Measurements from ENCODE around the gene SEMA7A. TPM values are rescaled to one million over a fixed set of nuclear protein-coding genes. Genes with fewer than 3 reads are reported as not detected.

Gene SEMA7A
- total RNA-seq, 3 donors from 2014 or later: 187 to 215 (median 195) TPM

DNA sequence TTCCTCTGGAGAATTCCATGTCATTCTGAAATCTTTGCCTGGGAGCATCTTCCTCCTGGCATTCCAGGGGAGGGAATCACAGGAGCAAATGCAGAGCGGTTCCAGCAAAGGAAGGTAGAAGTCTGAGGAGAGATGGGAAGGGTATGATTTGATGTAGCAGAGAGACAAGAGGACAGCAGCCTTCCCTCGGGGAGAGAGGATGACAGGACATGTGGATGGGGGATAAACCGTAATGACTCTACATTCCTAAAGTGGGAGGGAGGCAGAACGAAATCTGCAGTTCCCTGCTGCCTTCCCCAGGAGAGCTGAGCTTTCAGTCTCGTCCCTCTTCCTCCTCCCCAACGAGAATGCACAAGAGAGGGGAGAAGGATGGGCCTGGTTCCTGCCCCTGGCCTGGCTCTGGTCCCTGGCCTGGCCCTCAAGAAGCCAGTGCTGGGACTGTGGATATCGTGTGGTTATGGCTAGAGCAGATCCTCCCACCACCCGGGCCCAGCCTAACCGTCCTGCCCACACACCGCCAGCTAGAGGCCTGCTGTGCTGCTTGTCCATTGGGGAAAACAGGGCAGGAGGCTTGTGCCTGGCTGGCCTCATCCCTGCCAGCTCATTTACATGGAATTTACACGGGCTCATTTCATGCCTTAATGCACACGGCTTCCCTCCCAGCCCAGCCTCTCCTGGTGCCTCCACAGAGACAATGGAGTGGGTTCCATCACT, 26.6 kb downstream of the SEMA7A start:
- Mint-ChIP-seq H3K4me1 (ENCODE audit: low read depth) (peaks cover 41% of the 10 kb centered on the region), H3K9me3 (no peaks in the 10 kb centered on the region), H3K36me3 (ENCODE audit: insufficient read depth) (peaks cover 23% of the 10 kb centered on the region), H3K4me3 (no peak overlapping the region), H3K27me3 (ENCODE audit: low read depth) (no peaks in the 10 kb centered on the region)
- ATAC-seq (no peak), DNase-seq (no peak)

DNA sequence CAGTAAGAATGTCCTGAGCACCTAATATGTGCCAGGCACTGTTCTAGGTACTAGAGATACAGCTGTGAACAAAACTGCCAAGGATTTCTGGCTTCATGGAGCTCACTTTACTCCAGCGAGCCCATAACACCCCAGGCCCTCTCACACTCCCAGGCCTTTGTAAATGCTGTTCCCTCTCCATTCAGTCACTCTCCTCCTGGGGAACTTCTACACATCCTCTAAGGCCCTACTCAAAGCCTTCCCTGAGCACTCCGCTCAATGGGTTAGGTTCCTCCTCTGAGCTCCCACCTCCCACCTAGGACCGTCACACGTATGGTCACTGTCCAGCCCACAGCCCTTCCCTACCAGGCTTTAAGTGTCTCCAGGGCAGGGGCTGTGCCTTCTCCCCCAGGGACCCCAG, 27.2 kb downstream of the SEMA7A start:
- no peak overlapping the region for H3K4me3 Mint-ChIP-seq
- H3K9me3 Mint-ChIP-seq: no peaks in the 10 kb centered on the region
- DNase-seq (no peak), ATAC-seq (no peak)
- no peaks in the 10 kb centered on the region for H3K27me3 Mint-ChIP-seq (ENCODE audit: low read depth)
- H3K4me1 Mint-ChIP-seq (ENCODE audit: low read depth): peaks cover 48% of the 10 kb centered on the region
- H3K36me3 Mint-ChIP-seq (ENCODE audit: insufficient read depth): peaks cover 18% of the 10 kb centered on the region

DNA sequence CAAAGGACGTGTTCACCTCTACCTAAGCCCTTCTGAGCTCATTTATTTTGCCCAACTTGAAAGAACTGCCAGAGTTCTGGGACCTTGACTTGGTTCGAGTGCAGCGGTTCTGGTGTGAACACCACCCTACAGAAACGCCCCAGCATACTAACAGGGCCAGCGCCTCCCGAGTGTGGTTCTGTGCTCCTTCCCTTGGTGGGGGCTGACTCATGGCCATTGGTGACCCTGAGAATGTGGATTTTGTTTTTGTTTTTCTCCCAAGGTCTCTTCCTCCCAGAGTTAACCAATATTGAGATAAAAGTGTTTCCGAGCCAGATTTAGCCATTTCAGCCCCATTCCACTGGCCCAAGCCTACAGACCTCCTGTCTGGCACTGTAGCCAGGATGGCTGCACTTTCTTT, 27.9 kb downstream of the SEMA7A start:
- no peak for ATAC-seq
- Mint-ChIP-seq H3K4me1 (ENCODE audit: low read depth) (peaks cover 55% of the 10 kb centered on the region), H3K9me3 (no peaks in the 10 kb centered on the region), H3K27me3 (ENCODE audit: low read depth) (no peaks in the 10 kb centered on the region), H3K36me3 (ENCODE audit: insufficient read depth) (peaks cover 11% of the 10 kb centered on the region), H3K4me3 (no peak overlapping the region)
- no peak for DNase-seq

DNA sequence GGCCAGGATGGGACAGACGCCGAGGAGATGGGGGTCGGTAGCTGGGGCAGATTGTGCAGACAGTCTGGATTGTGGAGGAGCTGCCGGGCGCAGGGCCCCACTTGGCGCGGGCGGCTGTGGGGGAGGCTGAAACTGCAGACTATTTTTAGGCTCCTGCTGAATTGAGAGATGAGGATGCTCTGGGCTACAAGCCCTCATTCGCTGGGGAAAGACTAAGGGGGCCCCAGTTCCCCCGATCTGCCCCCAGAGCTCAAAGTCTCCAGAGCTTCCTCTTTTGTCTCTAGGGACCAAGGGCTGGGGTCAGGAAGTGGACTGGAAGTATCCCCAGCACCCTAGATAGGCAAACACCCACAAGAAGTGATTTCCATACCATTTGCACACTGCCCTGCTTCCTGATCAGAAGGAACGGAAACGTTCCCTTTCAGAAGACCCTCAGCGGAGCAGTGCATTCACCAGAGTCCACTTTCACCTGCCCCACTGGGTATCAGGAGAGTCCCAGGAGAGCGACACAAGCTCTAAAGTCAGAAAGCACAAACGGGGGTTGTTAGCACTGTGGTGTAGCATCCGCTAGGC, 29.7 kb downstream of the SEMA7A start:
- H3K9me3 Mint-ChIP-seq: no peaks in the 10 kb centered on the region
- no peaks in the 10 kb centered on the region for H3K27me3 Mint-ChIP-seq (ENCODE audit: low read depth)
- DNase-seq: no peak
- H3K4me1 Mint-ChIP-seq (ENCODE audit: low read depth): peaks cover 71% of the 10 kb centered on the region
- no peak for ATAC-seq
- peaks cover 10% of the 10 kb centered on the region for H3K36me3 Mint-ChIP-seq (ENCODE audit: insufficient read depth)
- H3K4me3 Mint-ChIP-seq: peak overlapping the region; percentile 53

DNA sequence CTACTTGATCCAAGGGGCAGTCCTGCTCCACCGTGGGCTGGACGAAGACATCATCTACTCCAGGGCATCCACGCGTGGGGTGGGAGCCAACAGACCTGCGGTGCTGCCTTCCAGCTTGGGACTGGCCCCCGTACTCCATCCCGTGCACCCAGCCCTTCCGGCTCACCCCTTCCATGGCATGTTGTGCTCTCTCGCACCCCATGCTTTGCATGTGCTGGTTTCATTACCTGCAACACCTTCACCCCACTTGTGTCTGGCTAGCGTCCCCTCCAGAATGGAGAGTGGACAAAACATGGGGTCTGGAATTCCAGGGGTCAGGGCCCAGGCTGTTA, 30.2 kb downstream of the SEMA7A start:
- Mint-ChIP-seq H3K36me3 (ENCODE audit: insufficient read depth) (peaks cover 8% of the 10 kb centered on the region), H3K4me3 (peak overlapping the region; percentile 53), H3K9me3 (no peaks in the 10 kb centered on the region), H3K4me1 (ENCODE audit: low read depth) (peaks cover 77% of the 10 kb centered on the region), H3K27me3 (ENCODE audit: low read depth) (no peaks in the 10 kb centered on the region)
- DNase-seq (no peak), ATAC-seq (no peak)

DNA sequence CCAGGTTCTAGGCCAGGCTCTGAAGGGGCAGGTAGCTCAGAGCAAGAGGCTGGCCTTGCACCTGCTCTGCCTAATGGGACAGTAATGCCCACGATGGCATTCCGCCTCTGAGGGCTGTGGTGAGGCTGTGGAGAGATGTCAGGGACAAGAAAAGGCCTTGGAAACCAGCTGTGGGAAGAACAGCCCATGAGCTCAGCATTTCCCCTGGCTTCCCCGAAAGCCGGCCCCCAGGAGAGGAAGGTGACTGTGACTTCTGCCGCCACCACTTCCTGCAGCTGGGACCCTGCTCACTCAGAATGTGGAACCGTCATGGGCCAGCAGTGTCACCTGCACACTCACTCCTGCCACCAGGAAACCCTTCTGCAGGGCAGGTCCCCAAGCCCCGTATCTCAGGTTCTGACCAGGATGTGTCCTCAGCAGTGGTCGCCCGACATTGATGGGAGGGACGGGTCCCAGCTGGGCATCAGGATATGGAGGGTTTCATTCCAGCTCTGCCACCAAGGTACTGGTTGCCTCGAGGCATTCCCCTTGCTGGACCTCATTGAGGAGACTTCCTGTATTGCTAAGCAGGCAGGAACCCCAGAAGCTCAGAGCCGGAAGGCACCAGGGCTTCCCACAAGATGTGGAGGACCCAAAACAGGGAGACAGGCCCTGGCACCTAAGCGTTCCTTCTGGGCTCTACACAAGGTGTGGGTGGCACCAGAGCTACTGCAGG, 30.7 kb downstream of the SEMA7A start:
- Mint-ChIP-seq H3K9me3 (no peaks in the 10 kb centered on the region), H3K4me1 (ENCODE audit: low read depth) (peaks cover 82% of the 10 kb centered on the region), H3K36me3 (ENCODE audit: insufficient read depth) (peaks cover 6% of the 10 kb centered on the region), H3K27me3 (ENCODE audit: low read depth) (no peaks in the 10 kb centered on the region), H3K4me3 (peak overlapping the region; percentile 53)
- peak; percentile 68 for DNase-seq
- peak; percentile 79 to 82 for ATAC-seq

DNA sequence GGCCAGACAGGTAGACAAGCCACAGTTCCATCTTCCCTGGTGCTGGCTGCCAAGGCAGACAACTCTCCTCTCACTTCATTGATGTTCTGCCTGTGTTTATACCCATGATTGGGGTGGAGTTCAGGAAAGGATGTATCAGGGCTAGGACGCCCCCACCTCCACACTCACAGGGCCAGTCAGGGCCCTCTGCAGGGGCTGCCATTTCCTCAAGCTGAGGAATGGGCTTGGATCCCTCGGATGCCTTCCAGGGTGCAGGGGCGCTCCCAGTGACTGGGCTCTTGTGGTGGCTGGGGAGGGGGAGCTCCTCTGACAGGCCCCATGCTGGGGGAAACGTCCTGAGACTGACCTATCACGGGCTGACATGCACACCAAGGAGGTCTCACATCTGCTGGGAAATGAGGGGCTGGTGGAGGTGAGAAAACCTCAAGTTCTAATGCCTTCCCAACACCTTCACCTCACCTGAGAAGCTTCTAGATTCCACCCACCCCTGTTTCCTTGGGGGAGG, 31.4 kb downstream of the SEMA7A start:
- no peaks in the 10 kb centered on the region for H3K27me3 Mint-ChIP-seq (ENCODE audit: low read depth)
- no peak for DNase-seq
- no peak overlapping the region for H3K4me3 Mint-ChIP-seq
- peaks cover 6% of the 10 kb centered on the region for H3K36me3 Mint-ChIP-seq (ENCODE audit: insufficient read depth)
- no peaks in the 10 kb centered on the region for H3K9me3 Mint-ChIP-seq
- peak in 1 of 2 donors; percentile 12 for ATAC-seq
- peaks cover 86% of the 10 kb centered on the region for H3K4me1 Mint-ChIP-seq (ENCODE audit: low read depth)

DNA sequence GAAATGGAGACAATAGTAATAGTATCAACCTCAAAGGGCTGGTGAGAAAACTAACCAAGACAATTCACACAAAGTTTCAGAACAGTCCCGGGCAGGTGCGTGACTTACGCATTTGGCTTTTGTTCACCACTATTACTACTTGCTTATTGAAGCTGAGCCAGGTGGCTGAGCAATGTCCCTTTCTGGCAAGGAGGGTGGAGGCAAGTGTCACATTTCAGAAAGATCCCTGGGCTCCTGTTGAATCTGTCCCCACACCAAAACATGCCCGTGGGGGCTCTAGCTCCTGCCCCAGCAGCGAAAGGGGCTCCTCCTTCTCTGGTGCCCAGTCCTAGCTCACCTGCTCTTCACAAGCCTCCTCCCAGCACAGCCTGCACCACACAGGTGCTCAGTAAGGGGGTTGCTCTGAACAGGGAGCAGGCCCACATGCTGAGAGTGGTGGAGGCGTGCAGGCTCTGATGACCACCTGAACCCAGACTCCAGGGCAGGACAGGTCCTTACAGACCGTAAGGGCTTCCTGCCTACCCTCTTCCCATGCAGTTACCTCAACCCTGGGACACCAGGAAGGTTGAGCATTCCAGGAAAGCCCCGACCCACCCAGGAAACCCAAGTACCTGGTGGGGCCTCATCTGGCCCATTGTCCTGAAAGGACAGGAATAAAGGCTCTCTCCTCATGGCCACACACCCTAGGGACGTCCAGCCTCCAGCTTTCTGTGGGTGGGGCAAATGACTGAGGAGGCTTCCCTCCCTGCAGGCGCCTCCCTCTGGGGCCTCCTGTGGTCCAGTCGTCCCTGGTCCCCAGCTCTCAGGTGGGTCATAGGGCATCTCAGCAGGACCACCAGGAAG, 32.6 kb downstream of the SEMA7A start:
- H3K27me3 Mint-ChIP-seq (ENCODE audit: low read depth): no peaks in the 10 kb centered on the region
- peaks cover 4% of the 10 kb centered on the region for H3K36me3 Mint-ChIP-seq (ENCODE audit: insufficient read depth)
- H3K4me3 Mint-ChIP-seq: no peak overlapping the region
- H3K9me3 Mint-ChIP-seq: no peaks in the 10 kb centered on the region
- peak; percentile 18 to 21 for ATAC-seq
- peak; percentile 27 for DNase-seq
- peaks cover 92% of the 10 kb centered on the region for H3K4me1 Mint-ChIP-seq (ENCODE audit: low read depth)

DNA sequence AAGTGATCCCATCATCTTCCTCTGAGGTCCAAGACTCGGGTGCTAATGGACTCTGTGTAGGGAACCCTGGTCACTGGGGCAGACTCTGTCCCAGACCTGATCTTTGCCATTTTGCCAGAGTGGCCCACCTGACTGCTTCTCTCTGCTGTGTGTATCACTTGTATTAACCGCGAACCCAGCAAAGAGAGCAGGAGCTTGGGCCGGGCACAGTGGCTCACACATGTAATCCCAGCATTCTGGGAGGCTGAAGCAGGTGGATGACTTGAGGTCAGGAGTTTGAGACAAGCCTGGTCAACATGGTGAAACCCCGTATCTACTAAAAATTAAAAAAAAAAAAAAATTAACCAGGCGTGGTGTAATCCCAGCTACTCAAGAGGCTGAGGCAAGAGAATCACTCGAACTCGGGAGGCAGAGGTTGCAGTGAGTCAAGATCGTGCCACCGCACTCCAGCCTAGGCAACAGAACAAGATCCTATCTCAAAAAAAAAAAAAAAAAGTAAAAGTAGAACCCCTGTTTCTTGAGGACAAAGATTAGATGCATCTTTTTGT, 33.4 kb downstream of the SEMA7A start:
- H3K27me3 Mint-ChIP-seq (ENCODE audit: low read depth): no peaks in the 10 kb centered on the region
- peak; percentile 1 for ATAC-seq
- DNase-seq: no peak
- H3K4me1 Mint-ChIP-seq (ENCODE audit: low read depth): peaks cover 91% of the 10 kb centered on the region
- peak overlapping the region; percentile 40 for H3K4me3 Mint-ChIP-seq
- H3K9me3 Mint-ChIP-seq: no peaks in the 10 kb centered on the region
- peaks cover 4% of the 10 kb centered on the region for H3K36me3 Mint-ChIP-seq (ENCODE audit: insufficient read depth)

DNA sequence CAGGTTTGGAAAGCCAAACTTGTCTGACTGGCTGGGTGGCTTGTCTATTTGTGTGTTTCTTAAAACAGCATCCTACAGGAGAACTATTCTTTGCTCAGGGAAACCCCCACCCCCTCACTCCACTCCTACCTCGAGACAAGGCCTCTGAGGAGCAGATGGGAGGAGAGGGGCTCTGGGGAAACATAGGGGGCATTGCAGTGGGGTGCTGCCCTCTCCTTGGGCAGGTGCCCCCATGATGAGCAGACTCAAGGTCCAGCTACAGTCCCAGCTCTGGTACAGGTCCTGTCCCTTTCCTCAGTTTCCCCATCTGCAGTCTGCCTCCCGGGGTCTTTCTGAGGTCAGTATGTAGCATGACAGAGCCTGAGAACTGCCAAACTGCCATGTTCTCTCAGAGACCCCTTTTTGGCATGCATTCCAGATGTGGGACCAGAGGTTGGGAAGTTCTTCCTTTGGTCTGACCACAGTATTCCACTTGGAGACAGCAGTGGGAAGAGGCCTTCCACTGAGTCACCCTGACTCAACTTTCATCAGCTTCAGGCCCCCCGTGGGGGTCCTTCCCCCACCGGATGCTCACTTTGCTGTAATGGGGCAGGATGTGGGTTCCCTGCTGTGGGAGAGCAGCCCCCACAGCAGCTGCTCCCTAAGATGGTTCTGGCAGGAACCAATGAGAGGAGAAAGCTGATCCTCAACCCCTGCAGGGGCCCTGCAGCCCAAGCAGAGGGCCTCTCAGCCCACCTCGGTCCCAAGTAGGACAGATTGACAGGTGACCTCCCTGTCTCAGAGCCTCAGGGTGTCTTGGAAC, 34.0 kb downstream of the SEMA7A start:
- H3K4me1 Mint-ChIP-seq (ENCODE audit: low read depth): peaks cover 94% of the 10 kb centered on the region
- H3K36me3 Mint-ChIP-seq (ENCODE audit: insufficient read depth): peaks cover 4% of the 10 kb centered on the region
- H3K9me3 Mint-ChIP-seq: no peaks in the 10 kb centered on the region
- H3K27me3 Mint-ChIP-seq (ENCODE audit: low read depth): no peaks in the 10 kb centered on the region
- H3K4me3 Mint-ChIP-seq: peak overlapping the region; percentile 40
- ATAC-seq: peak; percentile 3 to 4
- DNase-seq: peak; percentile 41

DNA sequence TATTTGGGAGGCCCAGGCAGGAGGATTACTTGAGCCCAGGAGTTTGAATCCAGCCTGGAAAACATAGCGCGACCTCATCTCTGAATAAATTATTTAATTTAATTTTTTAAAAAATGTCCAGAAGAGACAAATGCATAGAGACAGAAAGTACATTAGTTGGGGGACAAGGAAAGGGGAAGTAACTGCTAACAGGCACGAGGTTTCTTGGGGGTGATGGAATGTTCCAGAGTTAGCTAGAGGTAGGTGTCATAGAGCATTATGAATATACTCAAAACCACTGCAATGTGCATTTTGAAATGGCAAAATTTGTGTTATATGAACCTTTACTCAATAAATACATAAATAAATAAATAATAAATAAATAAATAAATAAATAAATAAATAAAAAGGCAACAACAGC, 34.7 kb downstream of the SEMA7A start:
- H3K4me1 Mint-ChIP-seq (ENCODE audit: low read depth): peaks cover 94% of the 10 kb centered on the region
- H3K4me3 Mint-ChIP-seq: no peak overlapping the region

DNA sequence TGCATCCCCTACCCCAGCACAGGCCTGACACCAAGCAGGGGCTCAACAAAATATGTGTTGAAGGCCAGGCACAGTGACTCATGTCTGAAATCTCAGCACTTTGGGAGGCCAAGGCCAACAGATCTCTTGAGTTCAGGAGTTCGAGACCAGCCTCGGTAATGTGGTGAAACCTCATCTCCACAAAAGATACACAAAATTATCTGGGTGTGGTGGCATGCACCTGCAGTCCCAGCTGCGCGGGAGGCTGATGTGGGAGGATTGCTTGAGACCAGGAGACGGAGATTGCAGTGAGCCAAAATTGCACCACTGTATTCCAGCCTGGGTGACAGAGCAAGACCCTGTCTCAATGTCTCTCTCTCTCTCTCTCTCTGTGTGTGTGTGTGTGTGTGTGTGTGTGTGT, 35.6 kb downstream of the SEMA7A start:
- ATAC-seq: no peak
- no peaks in the 10 kb centered on the region for H3K9me3 Mint-ChIP-seq
- no peak overlapping the region for H3K4me3 Mint-ChIP-seq
- no peaks in the 10 kb centered on the region for H3K36me3 Mint-ChIP-seq (ENCODE audit: insufficient read depth)
- peaks cover 92% of the 10 kb centered on the region for H3K4me1 Mint-ChIP-seq (ENCODE audit: low read depth)
- H3K27me3 Mint-ChIP-seq (ENCODE audit: low read depth): no peaks in the 10 kb centered on the region
- DNase-seq: no peak

More for the DNA sequence above, 34.7 kb downstream of the SEMA7A start:
- Mint-ChIP-seq H3K9me3 (no peaks in the 10 kb centered on the region), H3K36me3 (ENCODE audit: insufficient read depth) (peaks cover 4% of the 10 kb centered on the region), H3K27me3 (ENCODE audit: low read depth) (no peaks in the 10 kb centered on the region)
- ATAC-seq (no peak), DNase-seq (no peak)

DNA sequence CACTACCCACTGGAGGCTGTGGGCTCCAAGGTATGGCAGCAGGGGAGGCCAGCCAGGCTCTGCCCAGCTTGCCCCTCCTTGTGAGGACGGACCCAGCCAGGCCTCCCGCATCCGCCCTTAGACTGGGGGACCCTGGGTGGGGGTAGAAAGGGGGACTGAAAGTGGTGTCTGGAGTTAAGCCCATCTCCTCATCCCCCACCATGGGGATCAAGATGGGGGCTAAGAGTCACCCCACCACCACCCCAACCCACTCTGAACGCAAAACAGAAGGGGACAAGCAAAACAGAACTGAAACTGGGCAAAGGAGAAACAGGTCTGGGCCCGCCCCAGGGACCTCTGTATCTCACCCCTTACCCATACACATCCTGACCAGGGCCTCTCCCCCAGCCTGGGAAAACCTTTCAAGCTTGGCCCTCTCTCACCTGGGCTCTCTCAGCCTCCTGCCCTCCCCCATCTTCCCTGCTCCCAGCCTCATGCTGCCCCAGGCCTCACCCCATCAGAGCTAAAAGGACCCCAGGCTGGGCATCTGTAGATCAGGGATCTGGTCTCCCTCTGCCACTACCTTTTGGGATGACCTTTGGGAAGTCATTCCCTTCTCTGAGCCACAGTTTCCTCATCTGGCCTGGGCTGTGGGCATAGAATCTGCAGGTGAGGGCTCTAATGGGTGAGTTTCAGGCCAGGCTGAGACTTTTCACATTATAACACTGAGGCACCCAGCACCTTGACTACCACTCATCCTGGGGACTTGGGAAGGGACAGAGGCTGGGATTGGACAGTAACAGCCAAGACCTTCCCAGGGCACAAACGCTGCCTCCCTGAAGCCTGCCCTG, 36.3 kb downstream of the SEMA7A start:
- no peak for DNase-seq
- Mint-ChIP-seq H3K36me3 (ENCODE audit: insufficient read depth) (no peaks in the 10 kb centered on the region), H3K9me3 (no peaks in the 10 kb centered on the region), H3K4me3 (peak overlapping the region; percentile 37), H3K27me3 (ENCODE audit: low read depth) (no peaks in the 10 kb centered on the region), H3K4me1 (ENCODE audit: low read depth) (peaks cover 92% of the 10 kb centered on the region)
- ATAC-seq: no peak
